Measurements from ENCODE around the gene FAM180B.

FAM180B gene

DNA sequence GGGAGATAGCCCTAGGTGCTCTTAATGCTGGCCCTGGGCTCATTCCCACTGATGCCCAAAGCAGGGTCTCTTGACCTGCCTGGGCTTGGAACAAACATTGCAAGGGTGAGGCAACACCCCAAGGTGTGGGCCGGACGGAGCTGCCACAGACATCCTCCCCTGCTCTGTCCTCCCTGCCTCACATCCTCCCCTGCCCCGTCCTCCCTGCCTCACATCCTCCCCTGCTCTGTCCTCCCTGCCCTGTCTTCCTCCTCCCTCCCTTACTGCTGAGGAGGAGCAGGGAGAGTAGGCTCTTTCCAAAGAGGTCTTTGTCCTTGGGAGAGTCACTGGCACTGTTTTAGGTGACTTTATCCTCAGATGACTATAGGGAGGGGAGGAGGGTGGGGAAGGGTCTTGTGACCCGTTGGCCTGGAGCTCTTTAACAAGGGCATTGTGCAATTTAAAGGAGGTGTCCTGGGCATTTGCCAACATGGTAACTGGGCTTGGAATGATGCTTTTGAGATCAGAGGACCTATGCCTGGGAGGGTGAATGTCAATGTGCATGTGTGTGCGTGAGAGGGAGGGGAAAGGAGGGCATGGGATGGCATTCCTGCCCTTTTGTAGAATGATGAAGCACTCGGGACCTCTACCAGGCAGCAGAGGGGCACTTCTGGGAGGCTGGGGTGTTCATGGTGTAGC lies 700 bp downstream of the FAM180B start (continued):
- TF ChIP-seq, protein P1, sequence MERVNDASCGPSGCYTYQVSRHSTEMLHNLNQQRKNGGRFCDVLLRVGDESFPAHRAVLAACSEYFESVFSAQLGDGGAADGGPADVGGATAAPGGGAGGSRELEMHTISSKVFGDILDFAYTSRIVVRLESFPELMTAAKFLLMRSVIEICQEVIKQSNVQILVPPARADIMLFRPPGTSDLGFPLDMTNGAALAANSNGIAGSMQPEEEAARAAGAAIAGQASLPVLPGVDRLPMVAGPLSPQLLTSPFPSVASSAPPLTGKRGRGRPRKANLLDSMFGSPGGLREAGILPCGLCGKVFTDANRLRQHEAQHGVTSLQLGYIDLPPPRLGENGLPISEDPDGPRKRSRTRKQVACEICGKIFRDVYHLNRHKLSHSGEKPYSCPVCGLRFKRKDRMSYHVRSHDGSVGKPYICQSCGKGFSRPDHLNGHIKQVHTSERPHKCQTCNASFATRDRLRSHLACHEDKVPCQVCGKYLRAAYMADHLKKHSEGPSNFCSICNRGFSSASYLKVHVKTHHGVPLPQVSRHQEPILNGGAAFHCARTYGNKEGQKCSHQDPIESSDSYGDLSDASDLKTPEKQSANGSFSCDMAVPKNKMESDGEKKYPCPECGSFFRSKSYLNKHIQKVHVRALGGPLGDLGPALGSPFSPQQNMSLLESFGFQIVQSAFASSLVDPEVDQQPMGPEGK (tag by site-specific recombination; IDR thresholded peaks at IDR 0.05), result no peak
- TF ChIP-seq ZNF335 (tag by site-specific recombination; conservative IDR thresholded peaks at IDR 0.05), result peak; percentile 58
- no peak for TF ChIP-seq EGR2 (tag by site-specific recombination; IDR thresholded peaks at IDR 0.05; ENCODE audit: low read depth)
- TF ChIP-seq, protein P2, sequence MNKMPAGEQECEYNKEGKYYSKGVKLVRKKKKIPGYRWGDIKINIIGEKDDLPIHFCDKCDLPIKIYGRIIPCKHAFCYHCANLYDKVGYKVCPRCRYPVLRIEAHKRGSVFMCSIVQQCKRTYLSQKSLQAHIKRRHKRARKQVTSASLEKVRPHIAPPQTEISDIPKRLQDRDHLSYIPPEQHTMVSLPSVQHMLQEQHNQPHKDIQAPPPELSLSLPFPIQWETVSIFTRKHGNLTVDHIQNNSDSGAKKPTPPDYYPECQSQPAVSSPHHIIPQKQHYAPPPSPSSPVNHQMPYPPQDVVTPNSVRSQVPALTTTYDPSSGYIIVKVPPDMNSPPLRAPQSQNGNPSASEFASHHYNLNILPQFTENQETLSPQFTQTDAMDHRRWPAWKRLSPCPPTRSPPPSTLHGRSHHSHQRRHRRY (tag by site-specific recombination; IDR thresholded peaks at IDR 0.05), result no peak
- TF ChIP-seq BCL11B (tag by site-specific recombination; IDR thresholded peaks at IDR 0.05; ENCODE audit: low read depth), result no peak
- TF ChIP-seq, protein P3, sequence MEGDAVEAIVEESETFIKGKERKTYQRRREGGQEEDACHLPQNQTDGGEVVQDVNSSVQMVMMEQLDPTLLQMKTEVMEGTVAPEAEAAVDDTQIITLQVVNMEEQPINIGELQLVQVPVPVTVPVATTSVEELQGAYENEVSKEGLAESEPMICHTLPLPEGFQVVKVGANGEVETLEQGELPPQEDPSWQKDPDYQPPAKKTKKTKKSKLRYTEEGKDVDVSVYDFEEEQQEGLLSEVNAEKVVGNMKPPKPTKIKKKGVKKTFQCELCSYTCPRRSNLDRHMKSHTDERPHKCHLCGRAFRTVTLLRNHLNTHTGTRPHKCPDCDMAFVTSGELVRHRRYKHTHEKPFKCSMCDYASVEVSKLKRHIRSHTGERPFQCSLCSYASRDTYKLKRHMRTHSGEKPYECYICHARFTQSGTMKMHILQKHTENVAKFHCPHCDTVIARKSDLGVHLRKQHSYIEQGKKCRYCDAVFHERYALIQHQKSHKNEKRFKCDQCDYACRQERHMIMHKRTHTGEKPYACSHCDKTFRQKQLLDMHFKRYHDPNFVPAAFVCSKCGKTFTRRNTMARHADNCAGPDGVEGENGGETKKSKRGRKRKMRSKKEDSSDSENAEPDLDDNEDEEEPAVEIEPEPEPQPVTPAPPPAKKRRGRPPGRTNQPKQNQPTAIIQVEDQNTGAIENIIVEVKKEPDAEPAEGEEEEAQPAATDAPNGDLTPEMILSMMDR (tag by site-specific recombination; IDR thresholded peaks at IDR 0.05), result no peak

DNA sequence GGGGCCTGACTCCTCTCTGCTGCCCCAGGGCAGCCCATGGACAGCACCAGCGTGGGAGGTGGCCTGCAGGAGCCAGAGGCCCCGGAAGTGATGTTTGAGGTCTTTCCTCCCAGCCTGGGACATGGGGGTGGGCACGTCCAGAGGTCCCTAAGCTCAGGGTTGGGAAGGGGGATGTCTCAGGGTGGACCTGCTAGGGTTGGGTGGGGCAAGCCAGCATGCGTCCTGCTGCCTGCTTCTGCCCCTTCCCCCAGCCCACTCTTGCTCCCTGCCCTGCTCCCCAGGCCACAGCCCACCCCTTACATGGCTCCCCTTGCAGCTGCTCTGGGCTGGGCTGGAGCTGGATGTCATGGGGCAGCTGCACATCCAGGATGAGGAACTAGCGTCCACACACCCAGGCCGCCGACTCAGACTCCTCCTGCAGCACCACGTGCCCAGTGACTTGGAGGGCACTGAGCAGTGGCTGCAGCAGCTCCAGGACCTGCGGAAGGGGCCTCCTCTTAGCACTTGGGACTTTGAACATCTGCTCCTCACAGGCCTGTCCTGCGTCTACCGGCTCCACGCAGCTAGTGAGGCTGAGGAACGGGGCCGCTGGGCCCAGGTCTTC lies 1.3 kb downstream of the FAM180B start:
- no peak overlapping the region for H3K4me3 ChIP-seq (ENCODE audit: low read depth, low read length)
- H3K27ac ChIP-seq (ENCODE audit: extremely low read depth, low read depth, low read length), result no peak overlapping the region
- TF ChIP-seq ZNF341 (tag by site-specific recombination; IDR thresholded peaks at IDR 0.05; ENCODE audit: low read depth), result no peak
- TF ChIP-seq, protein P4, sequence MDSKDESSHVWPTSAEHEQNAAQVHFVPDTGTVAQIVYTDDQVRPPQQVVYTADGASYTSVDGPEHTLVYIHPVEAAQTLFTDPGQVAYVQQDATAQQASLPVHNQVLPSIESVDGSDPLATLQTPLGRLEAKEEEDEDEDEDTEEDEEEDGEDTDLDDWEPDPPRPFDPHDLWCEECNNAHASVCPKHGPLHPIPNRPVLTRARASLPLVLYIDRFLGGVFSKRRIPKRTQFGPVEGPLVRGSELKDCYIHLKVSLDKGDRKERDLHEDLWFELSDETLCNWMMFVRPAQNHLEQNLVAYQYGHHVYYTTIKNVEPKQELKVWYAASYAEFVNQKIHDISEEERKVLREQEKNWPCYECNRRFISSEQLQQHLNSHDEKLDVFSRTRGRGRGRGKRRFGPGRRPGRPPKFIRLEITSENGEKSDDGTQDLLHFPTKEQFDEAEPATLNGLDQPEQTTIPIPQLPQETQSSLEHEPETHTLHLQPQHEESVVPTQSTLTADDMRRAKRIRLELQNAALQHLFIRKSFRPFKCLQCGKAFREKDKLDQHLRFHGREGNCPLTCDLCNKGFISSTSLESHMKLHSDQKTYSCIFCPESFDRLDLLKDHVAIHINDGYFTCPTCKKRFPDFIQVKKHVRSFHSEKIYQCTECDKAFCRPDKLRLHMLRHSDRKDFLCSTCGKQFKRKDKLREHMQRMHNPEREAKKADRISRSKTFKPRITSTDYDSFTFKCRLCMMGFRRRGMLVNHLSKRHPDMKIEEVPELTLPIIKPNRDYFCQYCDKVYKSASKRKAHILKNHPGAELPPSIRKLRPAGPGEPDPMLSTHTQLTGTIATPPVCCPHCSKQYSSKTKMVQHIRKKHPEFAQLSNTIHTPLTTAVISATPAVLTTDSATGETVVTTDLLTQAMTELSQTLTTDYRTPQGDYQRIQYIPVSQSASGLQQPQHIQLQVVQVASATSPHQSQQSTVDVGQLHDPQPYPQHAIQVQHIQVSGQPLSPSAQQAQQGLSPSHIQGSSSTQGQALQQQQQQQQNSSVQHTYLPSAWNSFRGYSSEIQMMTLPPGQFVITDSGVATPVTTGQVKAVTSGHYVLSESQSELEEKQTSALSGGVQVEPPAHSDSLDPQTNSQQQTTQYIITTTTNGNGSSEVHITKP (tag by site-specific recombination; IDR thresholded peaks at IDR 0.05), result peak; percentile 78
- peaks cover 10 to 26% of the 10 kb centered on the region in 2 experiments; a peak in 2 of 3 replicates for H3K36me3 ChIP-seq (ENCODE audit: control insufficient read depth in 2 of 2, insufficient read depth in 1 of 2, low read length in 2 of 2)
- no peaks in the 10 kb centered on the region for H3K4me1 ChIP-seq (ENCODE audit: control insufficient read depth, insufficient read depth, low read length)
- ChIA-PET CTCF (no interaction called here), POLR2A (no interaction called here)
- no peaks in the 10 kb centered on the region for H3K9me3 ChIP-seq (ENCODE audit: control insufficient read depth, insufficient read depth, low read depth, low read length)

DNA sequence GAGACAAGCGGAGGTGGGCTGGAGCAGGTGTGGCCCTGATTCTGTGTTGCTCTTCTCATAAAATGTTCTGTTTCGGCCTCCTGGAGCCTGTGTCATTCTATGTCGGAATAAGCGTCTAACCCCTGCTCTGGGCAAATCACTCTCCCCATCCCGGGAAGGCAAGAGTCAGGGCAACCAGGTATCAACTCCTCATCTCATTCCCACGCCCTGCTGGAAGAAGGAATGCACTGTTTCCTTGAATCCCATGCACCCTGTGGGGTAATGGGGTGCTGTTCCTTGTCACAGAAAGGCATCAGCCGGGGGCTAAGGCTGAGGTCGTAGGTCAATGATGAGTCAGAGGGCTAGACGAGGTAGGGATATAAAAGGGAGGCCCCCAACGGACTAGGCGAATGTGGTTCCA lies 2.6 kb downstream of the FAM180B start:
- H3K4me1 ChIP-seq (ENCODE audit: control insufficient read depth, insufficient read depth, low read length), result no peaks in the 10 kb centered on the region
- ChIA-PET CTCF (no interaction called here), POLR2A (no interaction called here)
- no peak overlapping the region for H3K27ac ChIP-seq (ENCODE audit: extremely low read depth, low read depth, low read length)
- H3K36me3 ChIP-seq (ENCODE audit: control insufficient read depth in 2 of 2, insufficient read depth in 1 of 2, low read length in 2 of 2), result peaks cover 4 to 13% of the 10 kb centered on the region in 2 experiments; a peak in 2 of 3 replicates
- no peaks in the 10 kb centered on the region for H3K9me3 ChIP-seq (ENCODE audit: control insufficient read depth, insufficient read depth, low read depth, low read length)
- no peak overlapping the region for H3K4me3 ChIP-seq (ENCODE audit: low read depth, low read length)
- TF ChIP-seq ZNF23 (tag by site-specific recombination; IDR thresholded peaks at IDR 0.05; ENCODE audit: borderline replicate concordance) (no peak), ZNF221 (tag by site-specific recombination; IDR thresholded peaks at IDR 0.05; ENCODE audit: borderline replicate concordance) (no peak), ZNF433 (tag by site-specific recombination; IDR thresholded peaks at IDR 0.05; ENCODE audit: low read depth) (no peak), ZFP37 (tag by site-specific recombination; IDR thresholded peaks at IDR 0.05) (no peak), ZNF140 (tag by site-specific recombination; IDR thresholded peaks at IDR 0.05) (no peak), ZFP41 (tag by site-specific recombination; IDR thresholded peaks at IDR 0.05; ENCODE audit: borderline replicate concordance) (no peak), ZNF670 (tag by site-specific recombination; IDR thresholded peaks at IDR 0.05; ENCODE audit: low read depth) (no peak), ZNF768 (tag by site-specific recombination; IDR thresholded peaks at IDR 0.05) (no peak)
- TF ChIP-seq, protein P5, sequence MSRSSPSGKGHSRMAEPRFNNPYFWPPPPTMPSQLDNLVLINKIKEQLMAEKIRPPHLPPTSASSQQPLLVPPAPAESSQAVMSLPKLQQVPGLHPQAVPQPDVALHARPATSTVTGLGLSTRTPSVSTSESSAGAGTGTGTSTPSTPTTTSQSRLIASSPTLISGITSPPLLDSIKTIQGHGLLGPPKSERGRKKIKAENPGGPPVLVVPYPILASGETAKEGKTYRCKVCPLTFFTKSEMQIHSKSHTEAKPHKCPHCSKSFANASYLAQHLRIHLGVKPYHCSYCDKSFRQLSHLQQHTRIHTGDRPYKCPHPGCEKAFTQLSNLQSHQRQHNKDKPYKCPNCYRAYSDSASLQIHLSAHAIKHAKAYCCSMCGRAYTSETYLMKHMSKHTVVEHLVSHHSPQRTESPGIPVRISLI (tag by site-specific recombination; IDR thresholded peaks at IDR 0.05), result no peak
- TF ChIP-seq, protein P3 (tag by site-specific recombination; IDR thresholded peaks at IDR 0.05), result no peak

All from HEK293 (cell line).